HEK293 (cell line): ENCODE data around the gene RHBDL3.

Source experiments
- ZFP37 ChIP-seq: fragments of 450-650 bp; formaldehyde crosslinking; IDR thresholded peaks from 2 replicates; pipeline ENCODE4 v1.5.1; 2016; ENCODE audit warnings: missing biosample characterization, missing genetic modification characterization
- TF ChIP-seq, protein P1 (sequence below): fragments of 450-650 bp; formaldehyde crosslinking; IDR thresholded peaks from 2 replicates; pipeline ENCODE4 v1.5.1; 2016; ENCODE audit warnings: missing biosample characterization, missing genetic modification characterization

DNA sequence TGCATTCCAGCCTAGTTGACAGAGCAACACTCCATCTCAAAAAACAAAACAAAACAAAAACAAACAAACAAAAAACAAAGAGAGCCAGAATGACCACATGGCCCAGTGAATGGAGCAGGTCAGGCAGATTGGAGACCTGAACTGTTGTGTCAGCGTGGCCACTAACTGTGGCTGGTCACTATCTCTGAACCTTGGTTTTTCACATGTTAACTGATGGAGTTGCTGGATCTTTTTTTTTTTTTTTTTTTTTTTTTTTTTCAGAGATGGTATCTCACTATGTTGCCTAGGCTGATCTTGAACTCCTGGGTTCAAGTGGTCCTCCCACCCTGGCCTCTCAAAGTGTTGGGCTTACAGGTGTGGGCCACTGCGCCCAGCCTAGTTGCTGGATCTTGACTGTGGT, 31.8 kb downstream of the RHBDL3 start:
- TF ChIP-seq ZFP37 (tag by site-specific recombination) = no peak
- TF ChIP-seq, protein P1, sequence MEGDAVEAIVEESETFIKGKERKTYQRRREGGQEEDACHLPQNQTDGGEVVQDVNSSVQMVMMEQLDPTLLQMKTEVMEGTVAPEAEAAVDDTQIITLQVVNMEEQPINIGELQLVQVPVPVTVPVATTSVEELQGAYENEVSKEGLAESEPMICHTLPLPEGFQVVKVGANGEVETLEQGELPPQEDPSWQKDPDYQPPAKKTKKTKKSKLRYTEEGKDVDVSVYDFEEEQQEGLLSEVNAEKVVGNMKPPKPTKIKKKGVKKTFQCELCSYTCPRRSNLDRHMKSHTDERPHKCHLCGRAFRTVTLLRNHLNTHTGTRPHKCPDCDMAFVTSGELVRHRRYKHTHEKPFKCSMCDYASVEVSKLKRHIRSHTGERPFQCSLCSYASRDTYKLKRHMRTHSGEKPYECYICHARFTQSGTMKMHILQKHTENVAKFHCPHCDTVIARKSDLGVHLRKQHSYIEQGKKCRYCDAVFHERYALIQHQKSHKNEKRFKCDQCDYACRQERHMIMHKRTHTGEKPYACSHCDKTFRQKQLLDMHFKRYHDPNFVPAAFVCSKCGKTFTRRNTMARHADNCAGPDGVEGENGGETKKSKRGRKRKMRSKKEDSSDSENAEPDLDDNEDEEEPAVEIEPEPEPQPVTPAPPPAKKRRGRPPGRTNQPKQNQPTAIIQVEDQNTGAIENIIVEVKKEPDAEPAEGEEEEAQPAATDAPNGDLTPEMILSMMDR (tag by site-specific recombination) = no peak
